Body of pancreas (tissue), 4 donors: ENCODE results near the gene GPR139.

Experiments
- POLR2A ChIP-seq, 3 donors: fragments of 450-650 bp; IDR thresholded peaks; one replicate each; pipeline ENCODE4 v1.6.1; 2016; ENCODE audit warnings: antibody characterized with exemption in 3 of 3, mild to moderate bottlenecking in 2 of 3
- TF ChIP-seq, protein P1 (sequence below), 7 experiments: fragments of 450-650 bp in 4 of 7; fragments of 200-600 bp in 3 of 7; sonication (generic) in 3 of 7; IDR thresholded peaks; one replicate each; pipeline ENCODE4 v1.5.1; 2016 to 2019; ENCODE audit warnings: antibody characterized with exemption in 7 of 7

DNA sequence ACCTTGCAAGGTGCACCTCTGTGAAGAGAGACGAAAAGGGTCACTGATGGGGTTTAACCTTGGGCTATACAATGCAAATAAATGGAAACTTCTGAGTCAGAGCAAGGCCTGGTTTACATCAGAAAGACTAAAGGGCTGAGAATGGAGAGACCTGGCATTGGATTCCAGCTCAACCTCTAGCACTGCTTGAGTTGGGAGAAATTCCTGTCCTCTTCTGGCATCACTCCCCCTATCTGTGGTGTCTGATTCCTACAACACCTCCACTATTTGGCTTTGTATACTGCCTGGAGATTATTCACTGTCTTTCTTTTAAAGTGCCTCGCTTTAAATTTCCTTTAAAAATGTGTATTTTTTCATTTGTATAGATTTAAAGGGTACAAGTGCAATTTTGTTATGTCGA, 68.8 kb downstream of the GPR139 start:
- TF ChIP-seq, protein P1, sequence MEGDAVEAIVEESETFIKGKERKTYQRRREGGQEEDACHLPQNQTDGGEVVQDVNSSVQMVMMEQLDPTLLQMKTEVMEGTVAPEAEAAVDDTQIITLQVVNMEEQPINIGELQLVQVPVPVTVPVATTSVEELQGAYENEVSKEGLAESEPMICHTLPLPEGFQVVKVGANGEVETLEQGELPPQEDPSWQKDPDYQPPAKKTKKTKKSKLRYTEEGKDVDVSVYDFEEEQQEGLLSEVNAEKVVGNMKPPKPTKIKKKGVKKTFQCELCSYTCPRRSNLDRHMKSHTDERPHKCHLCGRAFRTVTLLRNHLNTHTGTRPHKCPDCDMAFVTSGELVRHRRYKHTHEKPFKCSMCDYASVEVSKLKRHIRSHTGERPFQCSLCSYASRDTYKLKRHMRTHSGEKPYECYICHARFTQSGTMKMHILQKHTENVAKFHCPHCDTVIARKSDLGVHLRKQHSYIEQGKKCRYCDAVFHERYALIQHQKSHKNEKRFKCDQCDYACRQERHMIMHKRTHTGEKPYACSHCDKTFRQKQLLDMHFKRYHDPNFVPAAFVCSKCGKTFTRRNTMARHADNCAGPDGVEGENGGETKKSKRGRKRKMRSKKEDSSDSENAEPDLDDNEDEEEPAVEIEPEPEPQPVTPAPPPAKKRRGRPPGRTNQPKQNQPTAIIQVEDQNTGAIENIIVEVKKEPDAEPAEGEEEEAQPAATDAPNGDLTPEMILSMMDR (IDR thresholded peaks at IDR 0.05), result no peak
- no peak for TF ChIP-seq POLR2A (IDR thresholded peaks at IDR 0.05)
